C4-2B (cell line): Measurements from ENCODE around the gene FNDC3A.

Source experiments
- ZFX ChIP-seq: fragments of 450-650 bp; IDR thresholded peaks from 2 replicates; pipeline ENCODE4 v1.6.1; 2017
- TF ChIP-seq, protein P1 (sequence below): fragments of 450-650 bp; conservative IDR thresholded peaks from 2 replicates; pipeline ENCODE4 v1.5.1; 2017; ENCODE audit warnings: mild to moderate bottlenecking

GRCh38 chr13:49046519-49046918, 70.8 kb downstream of the FNDC3A start:
- TF ChIP-seq, protein P1, sequence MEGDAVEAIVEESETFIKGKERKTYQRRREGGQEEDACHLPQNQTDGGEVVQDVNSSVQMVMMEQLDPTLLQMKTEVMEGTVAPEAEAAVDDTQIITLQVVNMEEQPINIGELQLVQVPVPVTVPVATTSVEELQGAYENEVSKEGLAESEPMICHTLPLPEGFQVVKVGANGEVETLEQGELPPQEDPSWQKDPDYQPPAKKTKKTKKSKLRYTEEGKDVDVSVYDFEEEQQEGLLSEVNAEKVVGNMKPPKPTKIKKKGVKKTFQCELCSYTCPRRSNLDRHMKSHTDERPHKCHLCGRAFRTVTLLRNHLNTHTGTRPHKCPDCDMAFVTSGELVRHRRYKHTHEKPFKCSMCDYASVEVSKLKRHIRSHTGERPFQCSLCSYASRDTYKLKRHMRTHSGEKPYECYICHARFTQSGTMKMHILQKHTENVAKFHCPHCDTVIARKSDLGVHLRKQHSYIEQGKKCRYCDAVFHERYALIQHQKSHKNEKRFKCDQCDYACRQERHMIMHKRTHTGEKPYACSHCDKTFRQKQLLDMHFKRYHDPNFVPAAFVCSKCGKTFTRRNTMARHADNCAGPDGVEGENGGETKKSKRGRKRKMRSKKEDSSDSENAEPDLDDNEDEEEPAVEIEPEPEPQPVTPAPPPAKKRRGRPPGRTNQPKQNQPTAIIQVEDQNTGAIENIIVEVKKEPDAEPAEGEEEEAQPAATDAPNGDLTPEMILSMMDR = no peak
- no peak for TF ChIP-seq ZFX
